ENCODE data around the gene CSTPP1.

- TF ChIP-seq, protein P1, sequence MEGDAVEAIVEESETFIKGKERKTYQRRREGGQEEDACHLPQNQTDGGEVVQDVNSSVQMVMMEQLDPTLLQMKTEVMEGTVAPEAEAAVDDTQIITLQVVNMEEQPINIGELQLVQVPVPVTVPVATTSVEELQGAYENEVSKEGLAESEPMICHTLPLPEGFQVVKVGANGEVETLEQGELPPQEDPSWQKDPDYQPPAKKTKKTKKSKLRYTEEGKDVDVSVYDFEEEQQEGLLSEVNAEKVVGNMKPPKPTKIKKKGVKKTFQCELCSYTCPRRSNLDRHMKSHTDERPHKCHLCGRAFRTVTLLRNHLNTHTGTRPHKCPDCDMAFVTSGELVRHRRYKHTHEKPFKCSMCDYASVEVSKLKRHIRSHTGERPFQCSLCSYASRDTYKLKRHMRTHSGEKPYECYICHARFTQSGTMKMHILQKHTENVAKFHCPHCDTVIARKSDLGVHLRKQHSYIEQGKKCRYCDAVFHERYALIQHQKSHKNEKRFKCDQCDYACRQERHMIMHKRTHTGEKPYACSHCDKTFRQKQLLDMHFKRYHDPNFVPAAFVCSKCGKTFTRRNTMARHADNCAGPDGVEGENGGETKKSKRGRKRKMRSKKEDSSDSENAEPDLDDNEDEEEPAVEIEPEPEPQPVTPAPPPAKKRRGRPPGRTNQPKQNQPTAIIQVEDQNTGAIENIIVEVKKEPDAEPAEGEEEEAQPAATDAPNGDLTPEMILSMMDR (IDR thresholded peaks at IDR 0.05), result no peak
- no peak for TF ChIP-seq POLR2A (IDR thresholded peaks at IDR 0.05)
Observed at GRCh38 chr11:47148903-47149531, 212.5 kb downstream of the CSTPP1 start.
